HG03558 (cell line): ENCODE results near the gene FZR1.

Experiments
- ATAC-seq: cut with Tn5 transposase; IDR thresholded peaks from one replicate; pipeline ENCODE4 v1.9.1; 2021; ENCODE audit warnings: moderate number of reproducible peaks; ENCODE audit not compliant: unreplicated experiment; ENCODE audit errors: extremely low read depth

Gene FZR1

GRCh38 chr19:3505598-3506383, at the start of gene FZR1:
Gene FZR1, plus strand, starts transcription at chr19:3506311. Its CDS starts 16,679 bp downstream, at chr19:3522990.
- peak; percentile 92 for ATAC-seq

GRCh38 chr19:3456925-3457527, 49.1 kb upstream of the FZR1 start:
- ATAC-seq, result no peak

- no peak for ATAC-seq
These were observed 48.4 kb upstream of the FZR1 start for GRCh38 chr19:3457528-3458228.

- no peak for ATAC-seq
These were observed 47.7 kb upstream of the FZR1 start for GRCh38 chr19:3458229-3459088.

DNA sequence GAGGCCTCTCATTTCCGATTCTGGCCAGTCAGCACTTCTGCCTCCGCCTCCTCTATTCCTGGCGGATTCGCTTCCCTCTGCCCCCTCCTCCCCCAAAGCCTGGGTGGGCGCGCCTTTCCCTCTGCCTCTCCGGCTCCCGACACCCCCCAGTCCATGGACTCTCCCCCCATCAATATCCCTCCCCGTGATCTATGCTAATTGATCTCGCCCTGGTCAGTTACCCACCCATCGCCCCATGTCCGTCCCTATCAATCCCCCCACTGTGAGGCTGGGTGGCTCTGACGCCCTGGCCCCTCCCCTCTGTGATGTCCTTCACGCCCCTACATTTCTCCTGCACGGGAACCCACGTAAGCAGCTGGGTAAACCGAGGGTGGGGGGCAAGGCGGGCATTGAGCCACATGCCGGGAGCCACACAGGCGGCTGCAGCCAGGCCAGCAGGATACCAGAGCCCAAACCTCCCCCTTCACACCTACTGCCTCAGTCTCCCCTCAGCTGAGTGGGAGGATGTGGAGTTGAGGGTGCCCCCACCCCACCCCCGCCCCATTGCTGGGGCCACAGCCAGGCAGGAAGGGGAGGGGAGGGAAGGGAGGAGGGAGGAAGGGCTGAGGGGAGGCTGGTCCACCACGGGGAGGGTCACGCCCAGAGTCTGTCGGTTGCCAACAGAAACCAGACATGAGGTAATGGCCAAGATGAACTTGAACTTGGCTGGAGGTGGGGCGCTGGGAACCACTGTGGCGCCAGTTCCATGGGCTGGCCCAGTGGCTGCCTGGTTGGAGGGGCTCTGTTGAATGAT, 46.8 kb upstream of the FZR1 start:
- ATAC-seq, result no peak

GRCh38 chr19:3459965-3460582, 46.0 kb upstream of the FZR1 start:
- ATAC-seq, result no peak

- ATAC-seq, result no peak
These were observed 43.0 kb upstream of the FZR1 start for GRCh38 chr19:3462991-3463713.

- ATAC-seq, result no peak
These were observed 42.2 kb upstream of the FZR1 start for GRCh38 chr19:3463714-3464586.

- ATAC-seq, result no peak
These were observed 41.4 kb upstream of the FZR1 start for GRCh38 chr19:3464587-3465235.

DNA sequence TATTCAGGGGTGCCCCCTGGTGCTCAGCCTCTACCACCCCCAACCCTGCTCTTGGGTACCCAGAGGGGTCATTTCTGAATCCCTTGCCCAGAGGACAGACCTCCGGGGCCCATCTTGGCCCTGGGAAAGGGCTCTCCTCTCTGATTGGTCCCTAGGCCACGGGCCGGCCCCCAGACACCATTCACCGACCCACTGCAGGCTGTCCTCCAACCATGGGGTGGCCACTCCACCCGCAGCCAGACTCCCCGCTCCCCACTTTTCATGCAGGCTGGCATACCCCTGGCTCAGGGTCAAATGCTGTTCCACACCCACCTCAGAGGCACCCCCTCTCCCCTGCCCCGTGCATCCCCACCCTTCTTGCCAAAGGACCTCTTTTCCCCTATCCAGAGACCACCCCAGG, 40.6 kb upstream of the FZR1 start:
- ATAC-seq, result no peak

DNA sequence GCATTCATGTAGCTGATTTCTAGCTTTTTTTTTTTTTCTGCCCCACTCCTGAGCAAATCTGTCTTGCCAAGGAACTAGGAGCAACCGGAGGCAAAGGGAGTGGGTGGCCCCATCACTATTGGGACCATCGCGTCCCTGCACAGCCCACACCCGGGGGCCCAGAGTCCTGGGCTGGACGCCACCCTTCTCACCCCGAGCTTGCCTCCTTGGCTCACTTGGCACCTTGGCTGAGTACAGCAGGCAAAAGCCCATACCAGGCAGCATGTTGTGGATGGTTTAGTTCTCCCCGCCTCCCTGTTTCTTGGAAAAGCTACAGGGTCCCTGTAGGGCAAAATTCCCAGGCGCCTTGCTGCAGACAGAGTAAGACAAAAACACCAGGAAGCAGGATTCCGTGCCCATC, 39.5 kb upstream of the FZR1 start:
- ATAC-seq, result no peak

GRCh38 chr19:3467437-3468198, 38.5 kb upstream of the FZR1 start:
- ATAC-seq, result no peak

GRCh38 chr19:3468211-3468610, 37.9 kb upstream of the FZR1 start:
- no peak for ATAC-seq

GRCh38 chr19:3469638-3470499, 36.2 kb upstream of the FZR1 start:
- no peak for ATAC-seq

DNA sequence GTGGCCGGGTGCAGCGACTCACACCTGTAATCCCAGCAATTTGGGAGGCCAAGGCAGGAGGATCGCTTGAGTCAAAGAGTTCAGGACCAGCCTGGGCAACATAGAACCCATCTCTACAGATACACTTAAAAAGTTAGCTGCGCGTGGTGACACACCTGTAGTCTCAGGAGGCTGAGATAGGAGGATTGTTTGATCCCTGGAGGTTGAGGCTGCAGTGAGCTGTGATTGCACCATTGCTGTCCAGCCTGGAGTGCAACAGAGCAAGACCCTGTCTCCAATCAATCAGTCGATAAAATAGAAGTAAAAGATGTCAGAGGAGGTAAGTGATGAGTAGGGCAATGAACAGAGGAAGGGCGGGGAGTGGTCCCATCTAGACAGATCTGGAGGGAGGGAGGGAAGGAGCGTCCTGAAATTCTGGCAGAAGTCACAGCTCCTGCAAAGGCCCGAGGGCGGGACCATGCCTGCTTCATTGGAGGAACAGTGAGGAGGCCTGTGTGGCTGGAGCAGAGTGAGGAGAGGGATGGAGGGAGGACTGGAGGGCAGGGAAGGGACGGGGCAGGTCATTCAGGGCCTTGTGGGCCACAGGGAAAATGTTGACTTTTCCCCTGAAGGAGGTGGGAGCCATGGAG, 35.5 kb upstream of the FZR1 start:
- no peak for ATAC-seq
